Stimulated activated CD4-positive, alpha-beta T cell treated with anti-CD3 and anti-CD28 coated beads, Interleukin-12 subunit alpha, Interleukin-12 subunit beta, amount 100 ng/mL, for 24 hours (primary cell): ENCODE data around the gene KLK5.
A peak's percentile ranks its signal among the peaks of the same experiment; 100 is the strongest.

Source experiments
- DNase-seq, 2 experiments: peaks; one replicate each; pipeline ENCODE4 v3.0.0-alpha.2; 2020; ENCODE audit warnings: low read depth in 2 of 2

KLK5 gene

GRCh38 chr19:50968716-50969412, 16.0 kb upstream of the KLK5 start:
- no peak for DNase-seq

DNA sequence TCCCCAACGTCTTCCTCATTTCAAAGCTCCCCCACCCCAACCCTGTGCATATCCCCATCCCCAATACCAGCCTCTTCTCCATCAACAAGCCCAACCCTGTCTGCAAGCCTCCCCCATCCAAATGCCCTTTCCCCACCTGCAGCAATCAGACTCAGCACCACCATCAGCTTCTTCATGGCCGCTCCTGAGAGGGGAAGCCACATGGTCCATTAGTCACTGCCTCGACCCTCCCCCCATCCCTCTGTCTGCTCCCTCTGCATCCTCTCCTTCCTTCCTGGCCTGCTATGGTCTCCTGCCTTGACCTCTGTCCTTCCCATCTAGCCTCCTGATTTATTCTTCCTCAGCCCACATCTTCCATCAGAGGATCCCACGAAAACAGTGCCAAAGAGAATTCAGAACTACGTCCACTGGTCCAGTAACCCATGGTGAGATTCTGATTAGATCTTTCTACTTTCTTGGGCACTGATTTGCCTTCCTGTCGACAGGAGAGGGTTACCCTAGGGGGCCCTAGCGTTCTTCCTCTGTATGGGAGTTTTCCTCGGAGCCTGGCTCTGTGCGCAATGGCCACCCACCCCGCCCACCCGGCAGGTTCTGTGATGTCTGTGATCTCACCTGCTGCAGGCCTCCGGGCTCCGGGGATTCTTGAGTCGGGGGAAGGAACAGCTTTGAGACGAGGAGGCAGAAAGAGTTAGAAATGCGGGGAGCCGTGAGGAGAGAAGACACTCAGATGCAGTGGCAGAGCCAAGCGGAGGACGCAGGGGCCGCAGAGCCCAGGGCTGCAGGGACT, 15.3 kb upstream of the KLK5 start:
- no peak for DNase-seq

DNA sequence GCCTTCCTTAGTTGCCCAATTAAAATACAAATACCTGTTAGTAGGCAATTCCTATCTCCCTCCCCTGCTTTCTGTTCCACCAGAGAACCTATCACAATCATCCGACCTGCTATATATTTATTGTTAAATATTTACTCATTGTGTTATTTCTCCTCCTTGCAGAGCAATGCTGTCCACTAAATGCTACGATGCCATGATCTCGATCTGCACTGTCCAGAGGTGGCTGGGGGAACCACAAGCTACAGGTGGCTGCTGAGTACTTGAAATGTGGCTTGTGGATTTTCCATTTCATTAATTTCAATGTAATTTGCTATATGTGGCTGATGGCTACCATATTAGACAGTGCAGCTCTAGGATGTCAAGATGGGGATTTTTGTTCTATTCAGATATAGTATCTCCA, 11.4 kb upstream of the KLK5 start:
- no peak for DNase-seq

GRCh38 chr19:50963381-50963780, 10.5 kb upstream of the KLK5 start:
- DNase-seq: no peak

DNA sequence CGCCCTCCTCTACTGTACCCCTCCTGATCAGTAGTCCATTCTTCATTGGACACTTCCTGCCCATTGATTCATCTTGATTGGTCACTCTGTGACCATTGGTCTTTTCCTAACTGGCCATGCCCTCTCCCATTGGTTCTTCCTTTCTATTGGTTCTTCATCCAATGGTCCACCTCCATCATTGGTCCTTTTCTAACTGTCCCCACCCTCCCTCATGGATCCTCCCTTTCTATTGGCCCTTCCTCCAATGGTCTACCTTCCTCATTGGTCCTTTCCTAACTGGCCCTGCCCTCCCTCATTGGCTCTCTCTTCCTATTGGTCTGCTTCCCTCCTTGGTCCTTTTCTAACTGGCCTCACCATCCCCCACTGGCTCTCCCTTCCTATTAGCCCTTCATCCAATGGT, 9.4 kb upstream of the KLK5 start:
- DNase-seq: no peak

DNA sequence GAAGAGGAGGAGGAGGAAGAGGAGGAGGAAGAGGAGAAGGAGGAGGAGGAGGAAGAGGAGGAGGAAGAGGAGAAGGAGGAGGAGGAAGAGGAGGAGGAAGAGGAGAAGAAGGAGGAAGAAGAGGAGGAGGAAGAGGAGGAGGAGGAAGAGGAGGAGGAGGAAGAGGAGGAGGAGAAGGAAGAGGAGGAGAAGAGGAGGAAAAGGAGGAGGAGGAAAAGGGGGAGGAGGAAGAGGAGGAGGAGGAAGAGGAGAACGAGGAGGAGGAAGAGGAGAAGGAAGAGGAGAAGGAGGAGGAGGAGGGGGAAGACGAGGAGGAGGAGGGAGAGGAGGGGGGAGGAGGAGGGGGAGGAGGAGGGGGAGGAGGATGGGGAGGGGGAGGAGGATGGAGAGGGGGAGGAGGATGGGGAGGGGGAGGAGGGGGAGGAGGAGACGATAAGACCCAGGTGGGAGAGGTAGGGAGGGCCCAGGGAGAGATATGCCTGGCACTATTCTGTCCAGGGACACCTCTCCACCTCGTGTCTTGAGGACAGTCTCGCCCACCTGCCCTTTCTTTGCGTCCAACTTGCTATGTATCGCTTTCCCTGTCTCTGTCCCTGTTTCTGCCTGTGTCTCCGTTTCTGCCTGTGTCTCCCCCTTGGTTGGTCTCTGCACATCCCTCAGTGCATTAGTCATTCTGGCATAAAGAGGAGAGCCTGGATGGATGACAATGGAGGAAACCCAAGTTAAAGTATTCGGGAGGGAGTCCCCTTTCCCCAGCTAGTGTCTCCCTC, 7.1 kb upstream of the KLK5 start:
- DNase-seq: no peak

GRCh38 chr19:50957587-50957986, 4.7 kb upstream of the KLK5 start:
- no peak for DNase-seq

DNA sequence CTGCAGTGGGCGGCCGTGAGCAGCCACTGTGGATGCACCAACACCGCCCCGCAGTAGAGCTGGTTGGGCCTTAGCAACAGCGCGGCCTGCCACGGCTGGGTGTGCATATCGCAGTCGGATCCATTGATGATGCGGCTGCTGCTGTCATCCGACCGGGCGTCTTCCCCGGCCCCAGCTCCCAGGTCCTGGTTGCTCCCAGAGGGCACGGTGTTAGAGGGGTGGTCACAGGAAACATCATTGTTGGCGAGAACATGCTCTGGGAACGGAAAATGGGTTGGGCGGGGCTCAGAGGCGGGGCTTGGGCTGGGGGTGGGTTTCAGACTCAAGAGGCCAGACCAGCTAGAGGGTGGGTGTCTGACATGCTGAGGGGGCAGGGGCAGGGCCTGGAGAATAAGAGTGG, 3.0 kb downstream of the KLK5 start:
- DNase-seq: no peak

- DNase-seq: no peak
These were observed 5.7 kb downstream of the KLK5 start for GRCh38 chr19:50947123-50947522.

DNA sequence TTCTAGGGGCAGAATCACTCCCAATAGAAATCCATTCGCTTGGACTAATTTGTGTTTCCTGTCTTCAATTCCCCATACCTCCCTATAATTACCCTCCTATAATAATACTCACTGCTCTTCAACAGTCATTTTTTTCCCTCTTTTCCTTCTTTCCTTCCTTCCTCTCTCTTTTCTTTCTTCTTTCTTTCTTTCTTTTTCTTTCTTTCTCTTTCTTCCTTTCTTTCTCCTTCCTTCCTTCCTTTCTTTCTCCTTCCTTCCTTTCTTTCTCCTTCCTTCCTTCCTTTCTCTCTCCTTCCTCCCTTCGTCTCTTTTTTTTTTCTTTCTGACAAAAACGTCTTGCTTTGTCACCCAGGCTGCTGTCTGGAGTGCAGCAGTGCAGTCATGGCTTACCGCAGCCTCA, 8.0 kb downstream of the KLK5 start:
- no peak for DNase-seq

DNA sequence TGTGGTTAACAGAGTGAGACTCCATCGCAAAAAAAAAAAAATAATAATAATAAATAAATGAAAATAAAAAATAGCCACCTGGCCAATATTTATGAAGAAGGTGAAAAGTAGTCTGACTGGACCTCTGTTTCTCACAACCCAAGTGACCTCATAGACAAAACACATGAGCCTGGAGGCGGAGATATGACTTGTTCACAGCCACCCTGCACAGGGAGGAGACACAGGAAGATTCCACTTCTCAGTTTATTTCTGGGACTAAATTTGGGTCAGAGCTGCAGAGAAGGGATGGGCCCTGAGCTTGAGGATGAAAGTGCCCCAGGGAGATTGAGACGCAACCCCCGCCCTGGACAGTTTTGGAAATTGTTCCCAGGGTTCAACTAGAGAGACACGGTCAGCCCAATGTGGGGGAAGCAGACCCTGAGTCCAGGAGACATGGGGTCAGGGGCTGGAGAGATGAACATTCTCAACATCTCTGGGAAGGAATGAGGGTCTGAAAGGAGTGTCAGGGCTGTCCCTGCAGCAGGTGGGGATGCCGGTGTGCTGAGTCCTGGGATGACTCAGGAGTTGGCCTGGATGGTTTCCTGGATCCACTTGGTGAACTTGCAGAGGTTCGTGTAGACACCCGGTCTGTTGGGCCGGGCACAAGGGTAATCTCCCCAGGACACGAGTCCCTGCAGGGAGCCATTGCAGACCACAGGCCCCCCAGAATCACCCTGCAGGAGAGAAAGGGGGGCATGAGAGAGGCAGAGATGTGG, 9.6 kb downstream of the KLK5 start:
- no peak for DNase-seq

GRCh38 chr19:50939596-50939995, 13.2 kb downstream of the KLK5 start:
- DNase-seq: no peak

- no peak for DNase-seq
These were observed 19.2 kb downstream of the KLK5 start for GRCh38 chr19:50933640-50934039.

DNA sequence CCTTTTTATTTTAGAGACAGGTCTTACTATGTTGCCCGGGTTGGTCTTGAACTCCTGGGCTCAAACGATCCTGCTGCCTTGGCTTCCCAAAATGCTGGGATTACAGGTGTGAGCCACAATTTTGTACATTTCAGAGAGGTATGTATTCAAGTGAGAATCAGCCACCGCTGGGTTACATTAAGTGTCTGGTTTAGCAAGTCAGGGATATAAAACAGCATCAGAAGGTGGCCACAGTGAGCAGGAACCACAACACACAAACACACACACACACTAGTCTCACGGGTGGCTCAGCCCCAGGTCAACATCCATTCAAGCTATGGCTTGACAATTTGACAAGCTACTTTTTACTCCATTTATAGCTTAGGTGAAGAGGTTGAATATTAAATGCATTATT, 20.2 kb downstream of the KLK5 start:
- no peak for DNase-seq

DNA sequence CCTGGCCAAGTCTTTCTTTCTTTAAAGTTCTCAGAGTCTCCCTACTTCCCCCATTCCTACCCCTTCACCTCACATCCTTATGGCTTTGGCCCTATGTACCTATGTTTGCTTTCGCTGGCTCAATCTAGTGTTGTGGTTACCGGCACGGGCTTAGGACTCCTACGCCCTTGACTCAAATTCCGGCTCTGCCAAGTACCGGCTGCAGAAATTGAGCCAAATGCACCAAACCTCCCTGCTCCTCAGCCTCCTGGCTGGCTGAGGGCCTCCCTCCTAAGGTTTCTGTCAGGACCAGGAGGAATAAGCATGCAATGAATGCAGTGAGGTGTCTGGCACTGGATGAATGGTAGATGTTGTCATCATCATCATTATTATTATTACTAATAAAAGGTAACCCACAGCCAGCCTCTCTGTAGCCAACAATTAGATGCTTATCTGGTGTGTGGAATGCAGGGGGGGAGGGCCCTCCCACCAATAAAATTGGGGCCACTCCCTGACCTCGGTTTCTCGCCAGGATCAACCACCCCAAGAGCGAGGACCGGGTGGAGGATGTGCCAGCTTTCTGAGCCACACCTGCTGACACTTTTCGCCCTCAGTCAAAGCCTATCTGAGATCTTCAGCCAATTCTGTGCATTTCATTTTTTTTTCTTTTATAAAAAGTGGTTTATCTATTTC, 20.7 kb downstream of the KLK5 start:
- DNase-seq: no peak

DNA sequence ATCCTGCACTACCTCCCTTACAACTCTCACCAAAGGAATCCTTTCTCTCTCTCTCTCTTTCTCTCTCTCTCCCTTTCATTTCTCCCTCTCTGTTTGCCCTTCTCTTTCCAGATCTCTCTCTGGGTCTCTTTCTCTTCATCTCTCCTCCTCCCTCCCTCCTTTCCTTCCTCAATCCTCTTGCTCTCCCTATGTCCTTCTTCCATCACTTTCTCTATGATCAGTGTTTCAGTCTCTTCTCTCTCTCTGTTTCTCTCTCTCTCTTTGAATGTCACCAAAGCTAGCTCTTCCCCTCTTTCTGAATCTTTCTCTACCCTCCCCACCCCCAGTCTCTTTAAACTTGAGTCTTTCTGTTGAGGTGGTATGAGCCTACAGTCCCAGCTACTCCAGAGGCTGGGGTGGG, 21.8 kb downstream of the KLK5 start:
- no peak for DNase-seq

GRCh38 chr19:50928831-50929230, 24.0 kb downstream of the KLK5 start:
- no peak for DNase-seq

- no peak for DNase-seq
These were observed 26.7 kb downstream of the KLK5 start for GRCh38 chr19:50926144-50926543.

DNA sequence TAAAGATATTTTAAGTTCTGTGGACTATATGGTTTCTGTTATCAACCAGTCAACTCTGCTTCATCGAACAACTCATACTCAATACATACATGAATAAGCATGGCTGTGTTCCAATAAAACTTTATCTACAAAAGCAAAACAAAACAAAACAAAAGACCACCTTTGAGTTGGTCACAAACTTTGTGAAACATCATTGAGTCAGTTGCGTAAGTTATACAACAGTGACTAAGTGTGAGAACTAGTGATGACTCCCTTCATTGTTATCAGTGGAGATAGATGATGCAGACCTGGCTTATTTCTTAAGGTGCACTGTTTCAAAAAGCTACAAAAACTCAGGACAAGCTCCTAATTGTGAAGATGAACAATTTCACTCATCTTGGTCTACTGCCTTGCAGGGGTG, 27.1 kb downstream of the KLK5 start:
- DNase-seq: no peak

DNA sequence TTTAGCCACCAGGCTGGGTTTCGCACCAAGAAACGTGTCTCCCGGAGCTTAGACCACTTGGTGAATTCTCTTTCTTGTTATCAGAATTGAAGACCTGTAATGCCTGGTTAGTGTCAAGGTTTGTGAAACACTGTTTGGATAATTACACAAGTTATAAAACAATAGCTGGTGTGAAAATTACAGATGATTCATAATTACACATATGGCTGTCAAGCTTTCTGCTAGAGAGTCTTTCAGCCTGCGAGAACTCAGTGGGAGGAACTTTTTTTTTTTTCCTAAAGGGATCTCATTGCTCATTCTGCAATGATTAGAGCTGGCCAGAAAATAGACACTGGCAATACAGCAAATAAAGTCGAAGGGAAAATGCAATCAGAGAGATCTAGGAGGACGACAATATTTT, 28.3 kb downstream of the KLK5 start:
- DNase-seq: no peak

DNA sequence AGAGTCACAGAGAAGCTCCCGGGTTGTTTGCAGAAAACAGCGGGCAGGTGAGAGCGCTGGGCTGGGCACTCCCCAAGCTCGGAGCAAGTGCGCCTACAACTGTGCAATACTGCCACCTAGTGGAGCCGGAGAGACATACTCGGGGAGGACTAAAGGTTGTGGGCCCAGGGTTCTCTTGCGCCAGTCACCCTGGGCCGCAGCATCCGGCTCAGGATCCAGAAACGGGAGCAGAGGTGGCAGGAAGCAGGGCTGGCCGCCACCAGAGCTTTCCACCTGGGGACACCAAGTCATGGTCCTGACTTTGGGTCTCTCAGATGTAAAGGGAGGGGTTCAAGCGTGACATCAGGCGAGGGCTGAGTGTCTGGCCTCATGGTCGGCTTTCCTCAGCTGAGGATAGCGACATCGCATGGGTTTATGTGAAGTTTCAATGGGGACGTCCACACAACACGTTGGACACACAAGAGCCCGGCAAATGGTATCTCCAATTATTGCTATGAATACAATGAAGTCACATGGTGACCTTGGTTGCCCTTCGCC, 30.5 kb downstream of the KLK5 start:
- peak; percentile 65 to 70 for DNase-seq
